ENCODE results near the gene FTO.

The FTO gene

DNA sequence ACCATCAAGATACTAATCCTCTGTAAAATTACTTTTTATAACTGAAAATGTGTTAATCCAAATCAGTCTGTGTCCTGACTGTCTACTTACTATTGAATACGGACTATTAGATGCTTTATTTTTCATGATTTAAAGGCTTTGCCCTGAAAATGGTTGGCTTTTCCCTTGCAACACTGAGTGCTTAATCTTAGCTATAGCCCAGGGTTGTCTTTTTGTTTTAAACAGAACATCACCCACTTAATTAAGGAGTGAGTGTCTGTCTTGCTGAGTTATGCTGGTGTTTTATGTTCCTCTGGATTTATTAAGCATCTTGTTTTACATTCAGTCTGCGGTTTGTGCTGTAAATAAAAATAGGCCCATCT lies 11.0 kb downstream of the FTO start:
- TF ChIP-seq, protein P1, sequence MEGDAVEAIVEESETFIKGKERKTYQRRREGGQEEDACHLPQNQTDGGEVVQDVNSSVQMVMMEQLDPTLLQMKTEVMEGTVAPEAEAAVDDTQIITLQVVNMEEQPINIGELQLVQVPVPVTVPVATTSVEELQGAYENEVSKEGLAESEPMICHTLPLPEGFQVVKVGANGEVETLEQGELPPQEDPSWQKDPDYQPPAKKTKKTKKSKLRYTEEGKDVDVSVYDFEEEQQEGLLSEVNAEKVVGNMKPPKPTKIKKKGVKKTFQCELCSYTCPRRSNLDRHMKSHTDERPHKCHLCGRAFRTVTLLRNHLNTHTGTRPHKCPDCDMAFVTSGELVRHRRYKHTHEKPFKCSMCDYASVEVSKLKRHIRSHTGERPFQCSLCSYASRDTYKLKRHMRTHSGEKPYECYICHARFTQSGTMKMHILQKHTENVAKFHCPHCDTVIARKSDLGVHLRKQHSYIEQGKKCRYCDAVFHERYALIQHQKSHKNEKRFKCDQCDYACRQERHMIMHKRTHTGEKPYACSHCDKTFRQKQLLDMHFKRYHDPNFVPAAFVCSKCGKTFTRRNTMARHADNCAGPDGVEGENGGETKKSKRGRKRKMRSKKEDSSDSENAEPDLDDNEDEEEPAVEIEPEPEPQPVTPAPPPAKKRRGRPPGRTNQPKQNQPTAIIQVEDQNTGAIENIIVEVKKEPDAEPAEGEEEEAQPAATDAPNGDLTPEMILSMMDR (IDR thresholded peaks at IDR 0.05), result no peak
- H3K4me3 ChIP-seq, result no peak overlapping the region
- DNase-seq (ENCODE audit: low spot score), result no peak
- no peak overlapping the region for H3K27ac ChIP-seq

DNA sequence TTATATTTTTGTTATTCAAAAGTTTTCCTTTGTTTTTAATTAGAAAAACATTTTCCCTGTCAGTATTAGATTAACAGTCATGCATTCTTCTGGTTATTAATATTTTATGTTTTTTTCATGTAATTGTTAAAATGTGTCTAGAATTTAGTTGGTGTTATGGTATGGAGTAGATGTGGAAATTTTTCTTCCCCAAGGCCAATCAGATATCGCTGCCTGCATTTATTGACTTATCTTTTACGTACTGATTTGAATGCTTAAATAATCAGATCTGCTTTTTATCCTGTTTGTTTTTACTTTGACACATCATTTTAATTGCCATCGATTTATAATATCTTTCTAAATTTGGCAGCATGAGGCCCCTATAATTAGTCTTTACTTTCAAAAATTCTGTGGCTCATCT lies 13.6 kb downstream of the FTO start:
- Histone ChIP-seq H3K4me3 (no peak overlapping the region), H3K27ac (no peak overlapping the region)
- TF ChIP-seq, protein P1 (IDR thresholded peaks at IDR 0.05), result no peak
- no peak for DNase-seq (ENCODE audit: low spot score)

DNA sequence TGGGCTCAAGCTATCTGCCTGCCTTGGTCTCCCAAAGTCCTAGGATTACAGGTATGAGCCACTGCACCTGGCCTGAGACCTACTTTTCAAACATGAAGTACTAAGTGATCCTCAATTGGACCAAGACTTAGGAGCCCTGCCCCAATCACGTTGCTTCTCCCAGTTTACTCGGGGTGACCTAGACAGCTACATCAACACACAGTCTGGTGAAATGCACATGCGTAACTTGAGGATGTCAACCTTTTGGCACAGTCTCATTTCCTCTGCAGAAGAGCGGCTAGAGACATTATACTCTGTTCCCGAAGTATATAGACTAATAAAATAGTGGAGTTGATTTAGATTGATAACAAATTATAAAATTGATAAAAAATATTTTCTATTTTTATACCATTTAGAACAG lies 17.1 kb downstream of the FTO start:
- Histone ChIP-seq H3K4me3 (no peak overlapping the region), H3K27ac (no peak overlapping the region)
- TF ChIP-seq, protein P1 (IDR thresholded peaks at IDR 0.05), result no peak
- DNase-seq (ENCODE audit: low spot score), result no peak

DNA sequence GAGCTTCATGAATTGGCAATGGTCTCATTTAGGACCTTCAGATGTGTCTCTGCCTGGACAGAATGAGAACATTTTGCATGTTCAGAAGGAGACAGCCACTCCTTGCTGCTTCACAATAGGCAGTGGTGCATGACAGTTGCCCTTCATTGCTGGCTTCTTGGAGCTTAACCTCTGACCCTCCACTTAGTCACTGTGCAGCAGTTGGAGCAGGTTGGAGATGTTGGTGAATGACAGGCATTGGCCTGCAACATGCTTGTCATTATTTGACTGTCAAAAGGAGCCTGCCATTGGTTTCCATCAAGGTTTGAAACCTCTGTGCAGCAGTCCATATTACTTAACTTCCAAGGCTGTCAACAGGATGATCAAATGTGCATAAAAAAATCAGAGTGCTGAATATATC lies 22.7 kb downstream of the FTO start:
- DNase-seq (ENCODE audit: low spot score), result no peak
- no peak overlapping the region for H3K4me3 ChIP-seq
- H3K27ac ChIP-seq, result no peak overlapping the region
- TF ChIP-seq, protein P1 (IDR thresholded peaks at IDR 0.05), result no peak

DNA sequence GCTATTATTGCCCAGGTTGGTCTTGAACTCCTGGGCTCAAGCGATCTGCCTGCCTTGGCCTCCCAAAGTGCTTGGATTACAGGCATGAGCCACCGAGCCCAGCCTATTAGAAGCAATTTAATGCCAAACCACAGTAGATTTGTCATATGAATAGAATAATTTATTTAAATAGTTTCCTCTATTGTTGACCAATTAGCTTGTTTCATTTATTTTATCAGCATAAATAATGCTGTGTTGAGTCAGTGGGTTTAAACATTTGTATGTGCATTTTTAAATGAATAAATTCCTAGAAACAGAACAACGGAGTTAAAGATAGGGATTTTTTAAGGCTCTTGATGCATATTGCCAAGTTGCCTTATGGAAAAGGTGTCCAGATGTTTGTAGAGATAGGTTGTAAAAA lies 26.7 kb downstream of the FTO start:
- TF ChIP-seq, protein P1 (IDR thresholded peaks at IDR 0.05), result no peak
- no peak overlapping the region for H3K27ac ChIP-seq
- no peak for DNase-seq (ENCODE audit: low spot score)
- no peak overlapping the region for H3K4me3 ChIP-seq

DNA sequence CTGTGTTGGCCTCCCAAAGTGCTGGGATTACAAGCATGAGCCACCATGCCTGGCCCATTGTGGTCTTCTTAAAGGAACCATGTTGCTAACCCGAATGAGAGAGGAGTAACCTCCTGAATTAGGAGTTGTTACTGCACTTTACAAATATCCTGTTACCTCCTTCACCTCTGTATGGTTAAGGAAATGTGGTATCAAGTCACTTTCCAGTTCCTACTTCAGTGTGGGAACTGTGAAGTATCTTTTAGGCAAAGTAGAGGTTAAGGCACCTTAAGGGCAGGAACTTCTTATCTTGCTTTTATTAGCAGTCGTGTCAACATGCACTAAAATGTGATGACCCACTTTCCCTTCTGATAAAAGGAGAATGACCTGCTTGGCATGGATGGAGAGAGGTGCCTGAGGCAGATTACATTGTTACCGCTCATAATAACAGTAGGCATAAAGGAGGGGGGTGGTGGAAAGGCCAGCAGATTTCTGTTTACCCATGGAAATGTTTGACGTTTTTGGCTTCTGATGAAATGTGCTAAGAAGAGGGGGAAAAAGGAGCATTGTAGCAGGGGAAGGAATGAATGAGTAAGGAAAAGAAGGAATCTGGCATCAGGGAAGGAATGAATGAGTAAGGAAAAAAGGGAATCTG lies 28.5 kb downstream of the FTO start:
- no peak overlapping the region for H3K27ac ChIP-seq
- no peak overlapping the region for H3K4me3 ChIP-seq
- no peak for DNase-seq (ENCODE audit: low spot score)
- TF ChIP-seq, protein P1 (IDR thresholded peaks at IDR 0.05), result no peak

DNA sequence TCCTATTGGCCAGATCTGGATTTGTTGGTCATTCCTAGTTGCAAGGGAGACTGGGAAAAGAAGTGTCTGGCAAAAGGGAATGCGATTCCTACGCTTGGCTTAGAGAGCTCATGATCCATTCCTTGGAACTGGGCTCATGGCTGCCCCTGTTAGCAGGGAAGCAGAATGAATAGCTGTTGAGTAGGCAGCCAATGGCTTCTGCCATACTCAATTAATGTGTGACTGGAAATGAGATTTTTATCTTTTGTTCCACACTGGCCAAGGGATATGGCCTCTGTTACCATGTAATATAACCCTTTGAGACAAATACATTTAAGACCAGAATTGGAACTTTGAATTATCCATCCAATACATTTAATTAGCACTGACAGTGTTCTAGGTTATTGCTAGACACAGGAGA lies 31.0 kb downstream of the FTO start:
- TF ChIP-seq, protein P1 (IDR thresholded peaks at IDR 0.05), result no peak
- DNase-seq (ENCODE audit: low spot score), result no peak
- H3K27ac ChIP-seq, result no peak overlapping the region
- no peak overlapping the region for H3K4me3 ChIP-seq
